HCT116 (cell line): ENCODE results near the gene SLC24A1. TPM values are rescaled to one million over a fixed set of nuclear protein-coding genes. Genes with fewer than 3 reads are reported as not detected.

Experiments
- ATAC-seq: fragments of 200-7000 bp; cut with Tn5 transposase; 2 replicates; pipeline ENCODE4 v1.9.1; 2020; ENCODE audit warnings: mild to moderate bottlenecking, moderate library complexity
- BruUV-seq: library from RNA; stranded (reverse); fragments of 400-500 nt; replicated peaks from 2 replicates; lab custom pipeline; 2021; lab: Mats Ljungman, UMichigan
- CTCF ChIA-PET: fragments of 300-600 bp; sonication (Branson Sonifier 250); formaldehyde crosslinking; loops from one replicate; lab custom pipeline; 2021; ENCODE audit warnings: antibody characterized with exemption; lab: Charles Lee
- POLR2A ChIA-PET: fragments of 300-600, 350-600 bp; sonication (Branson Sonifier 250); formaldehyde crosslinking; loops from one replicate; lab custom pipeline; 2021; ENCODE audit warnings: antibody characterized with exemption; lab: Charles Lee
- RAD21 ChIA-PET, 2 experiments: fragments of 300-600 bp; sonication (Branson Sonifier 250); formaldehyde crosslinking; loops; one replicate each; lab custom pipeline; 2023; ENCODE audit warnings: low total read pairs in 2 of 2; ENCODE audit not compliant: uncharacterized antibody in 2 of 2, unreplicated experiment in 2 of 2, low non-redundant PET in 1 of 2; lab: Charles Lee
- DNase-seq: peaks from one replicate; pipeline ENCODE4 v3.0.0-alpha.2; 2010; ENCODE audit warnings: low read depth, low spot score
- H2AFZ ChIP-seq: fragments of 200-600 bp; shearing (Covaris generic), sonication (generic); 2 replicates; pipeline ENCODE4 v1.6.1; 2017; ENCODE audit warnings: low read depth, mixed run types, mixed read lengths, antibody characterized with exemption, low read length; ENCODE audit not compliant: poor library complexity, severe bottlenecking
- H3K27ac ChIP-seq: 2 replicates; pipeline ENCODE4 v1.5.1; 2012; ENCODE audit warnings: low read depth, low read length
- H3K27me3 ChIP-seq: fragments of 200-600 bp; sonication (generic); 2 replicates; pipeline ENCODE4 v1.6.1; 2016; ENCODE audit warnings: mixed run types, low read length, mixed read lengths; ENCODE audit not compliant: insufficient read depth
- H3K36me3 ChIP-seq, 2 experiments: fragments of 200-500 bp in 1 of 2; fragments of 200-600 bp in 1 of 2; sonication (Bioruptor generic) in 1 of 2; sonication (generic) in 1 of 2; 2 replicates each; pipeline versions ENCODE4 v1.5.1 to v1.6.1; 2014 to 2016; ENCODE audit warnings: low read length in 2 of 2, inconsistent platforms in 1 of 2, mixed read lengths in 1 of 2, mixed run types in 1 of 2; ENCODE audit not compliant: insufficient read depth in 2 of 2, control insufficient read depth in 1 of 2
- H3K4me1 ChIP-seq, 2 experiments: fragments of 200-600 bp in 1 of 2; sonication (generic) in 1 of 2; 2 replicates each; pipeline versions ENCODE4 v1.5.1 to v1.6.1; 2012 to 2017; ENCODE audit warnings: low read length in 2 of 2, inconsistent platforms in 1 of 2, mild to moderate bottlenecking in 1 of 2, mixed read lengths in 1 of 2, mixed run types in 1 of 2, moderate library complexity in 1 of 2; ENCODE audit not compliant: insufficient read depth in 2 of 2, control insufficient read depth in 1 of 2
- H3K4me2 ChIP-seq: fragments of 200-600 bp; sonication (generic); 2 replicates; pipeline ENCODE4 v1.6.1; 2017; ENCODE audit warnings: mixed run types, low read length, mixed read lengths
- H3K4me3 ChIP-seq, 2 experiments: fragments of 200-600 bp in 1 of 2; sonication (generic) in 1 of 2; replicated peaks in 1 of 2; 2 replicates each; pipeline ENCODE4 v1.5.1; 2011 to 2016; ENCODE audit warnings: low read length in 2 of 2, control low read depth in 1 of 2, low read depth in 1 of 2, mild to moderate bottlenecking in 1 of 2, mixed read lengths in 1 of 2, mixed run types in 1 of 2
- H3K79me2 ChIP-seq: fragments of 200-600 bp; sonication (generic); 2 replicates; pipeline ENCODE4 v1.6.1; 2017; ENCODE audit warnings: mild to moderate bottlenecking, mixed run types, low read length, moderate library complexity, mixed read lengths; ENCODE audit not compliant: insufficient read depth
- H3K9ac ChIP-seq: fragments of 200-600 bp; sonication (generic); 2 replicates; pipeline ENCODE4 v1.6.1; 2016; ENCODE audit warnings: low read length, mixed read lengths
- H3K9me2 ChIP-seq: fragments of 200-600 bp; sonication (generic), shearing (Covaris generic); 2 replicates; pipeline ENCODE4 v1.6.1; 2017; ENCODE audit warnings: mixed run types, mild to moderate bottlenecking, moderate library complexity; ENCODE audit not compliant: insufficient read depth
- H3K9me3 ChIP-seq, 2 experiments: fragments of 200-500 bp in 1 of 2; fragments of 200-600 bp in 1 of 2; sonication (Bioruptor generic) in 1 of 2; sonication (generic) in 1 of 2; 2 replicates each; pipeline ENCODE4 v1.6.1; 2014 to 2017; ENCODE audit warnings: low read length in 2 of 2, mixed read lengths in 2 of 2, inconsistent platforms in 1 of 2, low read depth in 1 of 2, mild to moderate bottlenecking in 1 of 2, mixed run types in 1 of 2, moderate library complexity in 1 of 2; ENCODE audit not compliant: control insufficient read depth in 1 of 2, insufficient read depth in 1 of 2
- H4K20me1 ChIP-seq: fragments of 200-600 bp; sonication (generic), shearing (Covaris generic); 2 replicates; pipeline ENCODE4 v1.6.1; 2017; ENCODE audit warnings: mixed run types, mild to moderate bottlenecking, moderate library complexity; ENCODE audit not compliant: insufficient read depth
- CBX3 ChIP-seq: IDR thresholded peaks from 2 replicates; pipeline ENCODE4 v1.6.1; 2012; ENCODE audit warnings: low read depth
- CTCF ChIP-seq, 3 experiments: fragments of 200-600 bp in 1 of 3; sonication (generic) in 1 of 3; IDR thresholded peaks in 2 of 3; conservative IDR thresholded peaks in 1 of 3; 2 replicates each; pipeline ENCODE4 v1.5.1; 2012 to 2017; ENCODE audit warnings: low read depth in 2 of 3, low read length in 2 of 3, antibody characterized with exemption in 1 of 3, borderline replicate concordance in 1 of 3, control low read depth in 1 of 3, mild to moderate bottlenecking in 1 of 3, mixed read lengths in 1 of 3, mixed run types in 1 of 3, moderate library complexity in 1 of 3; ENCODE audit not compliant: insufficient read depth in 1 of 3
- EGR1 ChIP-seq: IDR thresholded peaks from 2 replicates; pipeline ENCODE4 v1.6.1; 2012; ENCODE audit warnings: low read depth
- ELF1 ChIP-seq: IDR thresholded peaks from 2 replicates; pipeline ENCODE4 v1.6.1; 2012; ENCODE audit warnings: low read depth, borderline replicate concordance
- EZH2 ChIP-seq: fragments of 200-600 bp; sonication (generic); IDR thresholded peaks from 2 replicates; pipeline ENCODE4 v1.6.1; 2017; ENCODE audit warnings: antibody characterized with exemption, mixed run types
- EZH2phosphoT487 ChIP-seq: fragments of 200-600 bp; IDR thresholded peaks from 2 replicates; pipeline ENCODE4 v1.6.1; 2018; ENCODE audit warnings: antibody characterized with exemption, borderline replicate concordance
- FOSL1 ChIP-seq: IDR thresholded peaks from 2 replicates; pipeline ENCODE4 v1.6.1; 2012; ENCODE audit warnings: low read depth
- JUND ChIP-seq: IDR thresholded peaks from 2 replicates; pipeline ENCODE4 v1.6.1; 2012
- POLR2A ChIP-seq: IDR thresholded peaks from 2 replicates; pipeline ENCODE4 v1.7.0; 2011; ENCODE audit warnings: borderline replicate concordance; ENCODE audit not compliant: insufficient read depth, insufficient read length; ENCODE audit errors: extremely low read depth
- RAD21 ChIP-seq: IDR thresholded peaks from 2 replicates; pipeline ENCODE4 v1.6.1; 2012; ENCODE audit warnings: low read depth, mild to moderate bottlenecking
- REST ChIP-seq: IDR thresholded peaks from 2 replicates; pipeline ENCODE4 v1.6.1; 2012; ENCODE audit warnings: low read depth
- SIN3A ChIP-seq: IDR thresholded peaks from 2 replicates; pipeline ENCODE4 v1.6.1; 2012; ENCODE audit warnings: low read depth
- SRF ChIP-seq: IDR thresholded peaks from 2 replicates; pipeline ENCODE4 v1.6.1; 2012; ENCODE audit warnings: low read depth
- TCF7L2 ChIP-seq: IDR thresholded peaks from 2 replicates; pipeline ENCODE4 v1.7.0; 2011; ENCODE audit warnings: borderline replicate concordance, inconsistent platforms; ENCODE audit not compliant: insufficient read depth, insufficient read length; ENCODE audit errors: extremely low read depth
- YY1 ChIP-seq: IDR thresholded peaks from 2 replicates; pipeline ENCODE4 v1.6.1; 2011; ENCODE audit warnings: low read length, low read depth, moderate library complexity, mild to moderate bottlenecking; ENCODE audit not compliant: insufficient replicate concordance; ENCODE audit errors: extremely low read depth
- ZBTB33 ChIP-seq: IDR thresholded peaks from 2 replicates; pipeline ENCODE4 v1.6.1; 2011; ENCODE audit warnings: mild to moderate bottlenecking, low read length, moderate library complexity; ENCODE audit not compliant: insufficient replicate concordance; ENCODE audit errors: extremely low read depth
- ZNF274 ChIP-seq: fragments of 200-500 bp; sonication (Bioruptor generic); IDR thresholded peaks from 2 replicates; pipeline ENCODE4 v1.6.1; 2014; ENCODE audit warnings: mild to moderate bottlenecking, low read depth, low read length, inconsistent platforms
- intact Hi-C: fragments of 100-400 bp; cut with micrococcal nuclease; formaldehyde crosslinking; loops from 2 replicates; pipeline ENCODE4 v1.10.0; 2022
- total RNA-seq: library from RNA; stranded (reverse); gene quantifications from one replicate; pipeline ENCODE4 v1.2.1, GENCODE V29; 2021; ENCODE audit not compliant: unreplicated experiment
- TF ChIP-seq, protein P1 (sequence below): IDR thresholded peaks from 2 replicates; pipeline ENCODE4 v1.6.1; 2012
- TF ChIP-seq, protein P2 (sequence below): IDR thresholded peaks from 2 replicates; pipeline ENCODE4 v1.6.1; 2012

Gene SLC24A1
- total RNA-seq, 1 experiment from 2014 or later, result 15.9 TPM

- no peaks in the 10 kb centered on the region for H4K20me1 ChIP-seq
- H3K9me3 ChIP-seq, result no peaks in the 10 kb centered on the region
- H3K9ac ChIP-seq, result no peak overlapping the region
- ATAC-seq, result no peak
- H2AFZ ChIP-seq, result no peak overlapping the region
- 0 out of 4 replicates have a peak, but pooled peaks cover 0 to 3% of the 10 kb centered on the region in 2 experiments for H3K4me1 ChIP-seq
- DNase-seq, result no peak
- no peak overlapping the region for H3K4me3 ChIP-seq
- CTCF ChIA-PET, result no interaction called here
- no TSS peak for BruUV-seq
- no peak overlapping the region for H3K27ac ChIP-seq
- H3K27me3 ChIP-seq, result no peaks in the 10 kb centered on the region
- intact Hi-C loops, result no loop called here
- no peaks in the 10 kb centered on the region for H3K9me2 ChIP-seq
- TF ChIP-seq RAD21 (no peak), JUND (no peak), EZH2 (no peak), FOSL1 (no peak), POLR2A (no peak), EZH2phosphoT487 (no peak), REST (no peak), CTCF (IDR thresholded peaks at IDR 0.05 in 2 of 3, conservative IDR thresholded peaks at IDR 0.05 in 1 of 3; ENCODE audit: borderline replicate concordance in 1 of 3, insufficient read depth in 1 of 3, low read depth in 2 of 3, low read length in 2 of 3) (no peak), ELF1 (no peak), TCF7L2 (no peak), ZBTB33 (no peak), YY1 (no peak), SRF (no peak), SIN3A (no peak), EGR1 (no peak), ZNF274 (no peak), CBX3 (no peak)
- TF ChIP-seq, protein P1, sequence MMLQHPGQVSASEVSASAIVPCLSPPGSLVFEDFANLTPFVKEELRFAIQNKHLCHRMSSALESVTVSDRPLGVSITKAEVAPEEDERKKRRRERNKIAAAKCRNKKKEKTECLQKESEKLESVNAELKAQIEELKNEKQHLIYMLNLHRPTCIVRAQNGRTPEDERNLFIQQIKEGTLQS, result no peak
- TF ChIP-seq, protein P2, sequence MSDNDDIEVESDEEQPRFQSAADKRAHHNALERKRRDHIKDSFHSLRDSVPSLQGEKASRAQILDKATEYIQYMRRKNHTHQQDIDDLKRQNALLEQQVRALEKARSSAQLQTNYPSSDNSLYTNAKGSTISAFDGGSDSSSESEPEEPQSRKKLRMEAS, result no peak
- H3K4me2 ChIP-seq, result no peak overlapping the region
- POLR2A ChIA-PET, result no interaction called here
- H3K79me2 ChIP-seq, result no peaks in the 10 kb centered on the region
- RAD21 ChIA-PET, result no interaction called here
- no peaks in the 10 kb centered on the region for H3K36me3 ChIP-seq
Measured at GRCh38 chr15:65646486-65646885, 24.7 kb downstream of the SLC24A1 start.
